IPS-NIHi7 (cell line): ENCODE data around the gene PIK3IP1.
A peak's percentile ranks its signal among the peaks of the same experiment; 100 is the strongest.

Experiments
- DNase-seq: peaks from one replicate; pipeline ENCODE4 v3.0.0; 2012; ENCODE audit warnings: mixed read lengths; ENCODE audit errors: extremely low spot score

PIK3IP1 gene

DNA sequence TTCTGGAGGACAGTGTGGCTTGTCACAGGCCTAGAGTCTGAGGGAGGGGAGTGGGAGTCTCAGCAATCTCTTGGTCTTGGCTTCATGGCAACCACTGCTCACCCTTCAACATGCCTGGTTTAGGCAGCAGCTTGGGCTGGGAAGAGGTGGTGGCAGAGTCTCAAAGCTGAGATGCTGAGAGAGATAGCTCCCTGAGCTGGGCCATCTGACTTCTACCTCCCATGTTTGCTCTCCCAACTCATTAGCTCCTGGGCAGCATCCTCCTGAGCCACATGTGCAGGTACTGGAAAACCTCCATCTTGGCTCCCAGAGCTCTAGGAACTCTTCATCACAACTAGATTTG, 13.0 kb downstream of the PIK3IP1 start:
- no peak for DNase-seq

DNA sequence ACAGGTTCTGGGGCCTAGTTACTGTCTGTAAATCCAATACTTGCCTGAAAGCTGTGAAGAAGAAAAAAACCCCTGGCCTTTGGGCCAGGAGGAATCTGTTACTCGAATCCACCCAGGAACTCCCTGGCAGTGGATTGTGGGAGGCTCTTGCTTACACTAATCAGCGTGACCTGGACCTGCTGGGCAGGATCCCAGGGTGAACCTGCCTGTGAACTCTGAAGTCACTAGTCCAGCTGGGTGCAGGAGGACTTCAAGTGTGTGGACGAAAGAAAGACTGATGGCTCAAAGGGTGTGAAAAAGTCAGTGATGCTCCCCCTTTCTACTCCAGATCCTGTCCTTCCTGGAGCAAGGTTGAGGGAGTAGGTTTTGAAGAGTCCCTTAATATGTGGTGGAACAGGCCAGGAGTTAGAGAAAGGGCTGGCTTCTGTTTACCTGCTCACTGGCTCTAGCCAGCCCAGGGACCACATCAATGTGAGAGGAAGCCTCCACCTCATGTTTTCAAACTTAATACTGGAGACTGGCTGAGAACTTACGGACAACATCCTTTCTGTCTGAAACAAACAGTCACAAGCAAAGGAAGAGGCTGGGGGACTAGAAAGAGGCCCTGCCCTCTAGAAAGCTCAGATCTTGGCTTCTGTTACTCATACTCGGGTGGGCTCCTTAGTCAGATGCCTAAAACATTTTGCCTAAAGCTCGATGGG, 13.5 kb downstream of the PIK3IP1 start:
- no peak for DNase-seq

DNA sequence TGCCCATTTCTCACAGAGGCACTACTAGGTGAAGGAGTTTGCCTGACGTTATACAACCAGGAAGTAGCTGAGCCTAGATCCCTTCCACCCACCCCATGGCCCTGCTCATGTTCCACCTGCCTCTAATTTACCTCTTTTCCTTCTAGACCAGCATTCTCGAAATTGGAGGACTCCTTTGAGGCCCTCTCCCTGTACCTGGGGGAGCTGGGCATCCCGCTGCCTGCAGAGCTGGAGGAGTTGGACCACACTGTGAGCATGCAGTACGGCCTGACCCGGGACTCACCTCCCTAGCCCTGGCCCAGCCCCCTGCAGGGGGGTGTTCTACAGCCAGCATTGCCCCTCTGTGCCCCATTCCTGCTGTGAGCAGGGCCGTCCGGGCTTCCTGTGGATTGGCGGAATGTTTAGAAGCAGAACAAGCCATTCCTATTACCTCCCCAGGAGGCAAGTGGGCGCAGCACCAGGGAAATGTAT, 14.1 kb downstream of the PIK3IP1 start:
- no peak for DNase-seq

GRCh38 chr22:31277741-31278140, 14.5 kb downstream of the PIK3IP1 start:
- no peak for DNase-seq

- DNase-seq: no peak
Observed at GRCh38 chr22:31276426-31277167, 15.7 kb downstream of the PIK3IP1 start.

DNA sequence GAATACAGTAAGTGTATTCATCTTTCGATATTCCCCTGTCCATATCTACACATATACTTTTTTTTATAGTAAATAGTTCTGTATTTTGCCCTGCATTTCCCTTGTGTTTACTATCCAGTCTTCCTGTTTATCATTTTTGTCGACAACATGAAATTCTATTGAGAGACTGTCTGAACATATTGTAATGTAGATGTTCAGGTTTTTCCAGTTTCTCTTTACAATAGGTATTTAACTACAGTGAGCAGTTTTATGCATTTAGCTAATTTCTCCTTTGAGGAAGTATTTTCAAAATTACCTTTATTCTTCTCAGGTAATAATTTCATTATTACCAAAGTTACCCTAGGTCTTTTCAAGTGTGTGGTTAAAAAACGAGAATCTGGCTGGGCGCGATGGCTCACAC, 16.7 kb downstream of the PIK3IP1 start:
- no peak for DNase-seq

DNA sequence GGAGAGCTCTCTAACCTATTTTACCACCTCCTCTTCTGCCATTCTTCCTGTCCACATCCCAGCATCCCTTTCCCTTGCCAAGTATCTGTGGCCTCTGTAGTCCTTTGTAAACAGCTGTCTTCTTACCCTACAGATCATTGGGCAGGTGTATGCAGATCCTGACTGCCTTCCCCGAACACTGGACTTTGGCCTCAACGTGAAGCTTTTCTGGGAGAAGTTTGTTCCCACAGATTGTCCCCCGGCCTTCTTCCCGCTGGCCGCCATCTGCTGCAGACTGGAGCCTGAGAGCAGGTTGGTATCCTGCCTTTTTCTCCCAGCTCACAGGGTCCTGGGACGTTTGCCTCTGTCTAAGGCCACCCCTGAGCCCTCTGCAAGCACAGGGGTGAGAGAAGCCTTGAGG, 17.3 kb downstream of the PIK3IP1 start:
- no peak for DNase-seq

DNA sequence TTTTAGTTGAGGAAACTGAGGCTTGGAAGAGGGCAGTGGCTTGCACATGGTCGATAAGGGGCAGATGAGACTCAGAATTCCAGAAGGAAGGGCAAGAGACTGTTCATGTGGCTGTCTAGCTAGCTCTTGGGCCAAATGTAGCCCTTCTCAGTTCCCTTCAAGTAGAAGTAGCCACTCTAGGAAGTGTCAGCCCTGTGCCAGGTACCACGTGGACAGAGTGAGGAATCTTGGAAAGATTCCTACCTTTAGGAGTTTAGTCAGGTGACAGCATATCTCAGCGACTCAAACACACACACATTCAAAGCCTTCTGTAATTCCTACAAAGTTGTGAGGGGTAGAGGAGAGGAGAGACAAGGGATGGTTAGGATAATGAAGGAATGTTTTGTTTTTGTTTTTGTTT, 18.3 kb downstream of the PIK3IP1 start:
- no peak for DNase-seq

- peak; percentile 82 for DNase-seq
Observed at GRCh38 chr22:31272522-31273446, 19.5 kb downstream of the PIK3IP1 start.

GRCh38 chr22:31271485-31271884, 20.8 kb downstream of the PIK3IP1 start:
- DNase-seq: no peak

DNA sequence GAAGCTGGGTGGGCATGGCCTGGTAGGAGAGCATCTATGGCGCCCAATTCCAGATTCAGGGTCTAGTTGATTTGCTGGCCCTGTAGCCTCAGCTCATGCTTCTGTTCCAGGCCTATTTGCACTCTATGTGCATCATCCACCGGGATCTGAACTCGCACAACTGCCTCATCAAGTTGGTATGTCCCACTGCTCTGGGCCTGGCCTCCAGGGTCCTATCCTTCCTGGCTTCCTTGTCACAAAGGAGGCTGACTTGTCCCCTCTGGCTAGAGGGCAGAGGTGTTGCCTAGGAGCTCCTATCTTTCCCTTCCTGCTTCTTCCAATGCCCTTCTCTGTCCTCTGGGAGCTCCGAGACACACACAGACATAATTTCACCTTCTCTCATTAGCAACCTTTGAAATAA, 21.3 kb downstream of the PIK3IP1 start:
- no peak for DNase-seq

DNA sequence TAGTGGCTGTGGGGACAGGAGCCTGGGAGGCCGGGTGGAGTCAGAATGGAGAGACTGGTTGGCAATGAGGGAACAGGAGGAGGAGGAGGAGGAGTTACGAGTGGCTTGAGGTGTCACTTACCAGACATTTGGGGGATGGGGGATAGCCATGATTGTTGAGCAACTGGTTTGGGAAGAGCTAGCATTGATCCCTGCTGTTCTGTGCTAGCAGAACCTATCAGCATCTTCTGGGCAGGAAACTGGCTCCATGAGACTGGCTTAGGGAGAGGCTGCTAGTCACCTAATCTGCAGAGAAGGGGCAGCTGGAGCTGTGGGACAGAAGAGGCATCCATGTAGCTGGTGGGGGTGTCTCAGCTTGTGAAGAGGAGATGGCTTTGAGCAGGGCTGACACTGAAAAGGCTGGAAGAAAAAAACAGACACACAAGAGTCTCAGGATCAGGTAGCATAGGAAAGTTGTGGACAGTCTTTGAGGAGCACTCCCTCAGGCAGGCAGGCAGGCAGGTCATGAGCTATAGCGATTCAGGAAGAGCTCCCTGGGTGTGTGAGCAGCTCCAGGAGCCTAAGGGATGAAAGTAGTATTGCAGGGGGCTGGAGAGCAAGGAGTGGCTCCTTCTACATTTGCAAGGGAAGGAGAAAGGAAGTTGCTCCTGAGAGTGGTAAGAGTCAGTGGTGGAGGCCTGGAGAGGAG, 22.3 kb downstream of the PIK3IP1 start:
- DNase-seq: peak; percentile 43

DNA sequence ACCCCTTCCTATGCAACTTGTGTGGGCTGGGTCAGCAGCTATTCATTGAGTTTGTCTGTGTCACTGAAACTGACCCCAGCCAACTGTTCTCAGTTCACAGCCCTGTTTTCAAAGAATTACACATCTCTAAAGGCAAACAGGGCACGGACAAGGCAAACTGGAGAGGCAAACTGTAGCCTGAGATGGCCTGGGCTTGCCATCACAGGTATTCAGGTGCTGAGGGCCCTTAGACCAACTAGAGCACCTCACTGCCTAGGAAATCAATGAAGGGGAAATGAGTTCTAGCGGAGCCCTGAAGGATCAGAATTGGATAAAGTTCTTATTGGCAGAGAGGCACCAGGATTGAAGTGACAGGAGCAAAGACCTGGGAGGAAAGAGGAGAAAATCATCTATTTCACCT, 24.0 kb downstream of the PIK3IP1 start:
- no peak for DNase-seq

- no peak for DNase-seq
Observed at GRCh38 chr22:31263896-31264640, 28.2 kb downstream of the PIK3IP1 start.

GRCh38 chr22:31262312-31263133, 29.8 kb downstream of the PIK3IP1 start:
- DNase-seq: no peak

GRCh38 chr22:31260474-31260856, 31.8 kb downstream of the PIK3IP1 start:
- no peak for DNase-seq

- DNase-seq: no peak
Observed at GRCh38 chr22:31259798-31260473, 32.4 kb downstream of the PIK3IP1 start.

DNA sequence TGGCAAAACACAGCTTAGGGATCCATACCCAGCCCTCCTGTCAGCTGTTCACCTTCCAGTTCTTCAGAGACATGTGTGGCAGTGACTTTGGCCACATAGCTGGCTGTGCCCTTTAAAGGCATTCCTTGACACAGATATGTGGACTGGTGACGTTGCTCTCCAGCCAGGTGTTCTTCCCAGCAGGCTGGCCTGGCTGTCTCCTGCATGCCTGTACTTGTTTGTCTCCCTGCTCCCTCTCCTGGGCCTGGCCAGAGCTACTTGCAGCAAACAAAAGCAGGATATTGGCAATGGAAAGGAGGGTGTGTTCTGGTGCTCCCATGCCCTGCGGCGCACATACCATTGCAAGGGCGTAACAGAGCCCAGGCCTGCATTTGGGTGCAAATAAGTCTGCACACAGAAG, 38.3 kb downstream of the PIK3IP1 start:
- peak; percentile 40 for DNase-seq

- DNase-seq: no peak
Observed at GRCh38 chr22:31250740-31251600, 41.3 kb downstream of the PIK3IP1 start.
